ENCODE data around the gene F2RL2.

Gene F2RL2

GRCh38 chr5:76622973-76623596 lies at the start of gene F2RL2:
Gene F2RL2 (minus strand): TSS chr5:76623403. CDS start chr5:76623230, 173 bp downstream.
- DNase-seq (ENCODE audit: low read depth), result no peak

GRCh38 chr5:76672242-76672641 lies 49.0 kb upstream of the F2RL2 start:
- no peak for DNase-seq (ENCODE audit: low read depth)

GRCh38 chr5:76670508-76670907 lies 47.3 kb upstream of the F2RL2 start:
- DNase-seq (ENCODE audit: low read depth), result no peak

GRCh38 chr5:76669245-76669644 lies 46.0 kb upstream of the F2RL2 start:
- DNase-seq (ENCODE audit: low read depth), result no peak

- DNase-seq (ENCODE audit: low read depth), result no peak
These were observed 44.3 kb upstream of the F2RL2 start for GRCh38 chr5:76667495-76667894.

- DNase-seq (ENCODE audit: low read depth), result no peak
These were observed 40.9 kb upstream of the F2RL2 start for GRCh38 chr5:76664079-76664478.

GRCh38 chr5:76663573-76663972 lies 40.4 kb upstream of the F2RL2 start:
- no peak for DNase-seq (ENCODE audit: low read depth)

- no peak for DNase-seq (ENCODE audit: low read depth)
These were observed 39.3 kb upstream of the F2RL2 start for GRCh38 chr5:76662521-76662920.

GRCh38 chr5:76660360-76660759 lies 37.2 kb upstream of the F2RL2 start:
- DNase-seq (ENCODE audit: low read depth), result no peak

GRCh38 chr5:76657683-76658311 lies 34.6 kb upstream of the F2RL2 start:
- DNase-seq (ENCODE audit: low read depth), result no peak

GRCh38 chr5:76657091-76657490 lies 33.9 kb upstream of the F2RL2 start:
- no peak for DNase-seq (ENCODE audit: low read depth)

GRCh38 chr5:76652809-76653414 lies 29.7 kb upstream of the F2RL2 start:
- DNase-seq (ENCODE audit: low read depth), result no peak

GRCh38 chr5:76649140-76649539 lies 25.9 kb upstream of the F2RL2 start:
- no peak for DNase-seq (ENCODE audit: low read depth)

- no peak for DNase-seq (ENCODE audit: low read depth)
These were observed 20.2 kb upstream of the F2RL2 start for GRCh38 chr5:76643371-76643770.

- DNase-seq (ENCODE audit: low read depth), result no peak
These were observed 19.3 kb upstream of the F2RL2 start for GRCh38 chr5:76642390-76643040.

GRCh38 chr5:76641514-76642120 lies 18.4 kb upstream of the F2RL2 start:
- DNase-seq (ENCODE audit: low read depth), result no peak

GRCh38 chr5:76638479-76638878 lies 15.3 kb upstream of the F2RL2 start:
- DNase-seq (ENCODE audit: low read depth), result no peak

- DNase-seq (ENCODE audit: low read depth), result no peak
These were observed 14.3 kb upstream of the F2RL2 start for GRCh38 chr5:76637490-76637889.

- no peak for DNase-seq (ENCODE audit: low read depth)
These were observed 11.5 kb upstream of the F2RL2 start for GRCh38 chr5:76634661-76635060.

- no peak for DNase-seq (ENCODE audit: low read depth)
These were observed 3.5 kb upstream of the F2RL2 start for GRCh38 chr5:76626738-76627137.

GRCh38 chr5:76625087-76625815 lies 2.0 kb upstream of the F2RL2 start:
- DNase-seq (ENCODE audit: low read depth), result no peak

GRCh38 chr5:76622076-76622475 lies 1.1 kb downstream of the F2RL2 start:
- DNase-seq (ENCODE audit: low read depth), result no peak

Measured in HS-5 (cell line).